ENCODE results near the gene RBM48. TPM values are rescaled to one million over a fixed set of nuclear protein-coding genes. Genes with fewer than 3 reads are reported as not detected.
"Not testable (repeated sequence)": the region's sequence is repeated elsewhere in the genome, so short reads cannot be mapped to it uniquely, and the experiment has no call there.

Gene RBM48
- 10 to 100 TPM in 1 of 2 donors, 1 to 10 TPM in 1; 9.5 to 16.4 TPM for total RNA-seq

GRCh38 chr7:92528188-92528957 lies at the start of gene RBM48, which contains the start of gene PEX1:
Gene RBM48, plus strand, starts transcription at chr7:92528795. Its CDS starts 19 bp downstream, at chr7:92528814.
Gene PEX1, minus strand, starts transcription at chr7:92528520. Its CDS starts 85 bp downstream, at chr7:92528435.
- TF ChIP-seq CTCF (IDR thresholded peaks at IDR 0.05): peak; percentile 9
- DNase-seq (ENCODE audit: low spot score) (peak; percentile 84), ATAC-seq (ENCODE audit: insufficient number of reproducible peaks, low FRiP score, low read depth) (peak; percentile 99)
- Histone ChIP-seq H3K4me3 (peak within 1 kb of the TSS; percentile 97), H3K4me1 (ENCODE audit: control insufficient read depth in 1 of 2, low read depth in 2 of 2) (peaks cover 11 to 19% of the 10 kb centered on the region in 2 donors), H3K27me3 (replicated peaks; ENCODE audit: insufficient read depth) (no peaks in the 10 kb centered on the region), H3K27ac (peak within 1 kb of the TSS; percentile 75 to 76), H3K36me3 (peaks cover 15% of the 10 kb centered on the region), H3K9me3 (no peaks in the 10 kb centered on the region)

GRCh38 chr7:92479146-92479545 lies 49.4 kb upstream of the RBM48 start:
- H3K4me1 ChIP-seq (ENCODE audit: control insufficient read depth in 1 of 2, low read depth in 2 of 2); ATAC-seq (ENCODE audit: insufficient number of reproducible peaks, low FRiP score, low read depth); H3K9me3 ChIP-seq; H3K27me3 ChIP-seq (replicated peaks; ENCODE audit: insufficient read depth); H3K4me3 ChIP-seq; H3K36me3 ChIP-seq; DNase-seq (ENCODE audit: low spot score); H3K27ac ChIP-seq: not testable (repeated sequence)

GRCh38 chr7:92483624-92484023 lies 45.0 kb upstream of the RBM48 start:
- ATAC-seq (ENCODE audit: insufficient number of reproducible peaks, low FRiP score, low read depth); H3K9me3 ChIP-seq; H3K27ac ChIP-seq; H3K27me3 ChIP-seq (replicated peaks; ENCODE audit: insufficient read depth); H3K4me3 ChIP-seq; DNase-seq (ENCODE audit: low spot score); H3K4me1 ChIP-seq (ENCODE audit: control insufficient read depth in 1 of 2, low read depth in 2 of 2): not testable (repeated sequence)
- peaks cover 14% of the 10 kb centered on the region for H3K36me3 ChIP-seq

GRCh38 chr7:92484226-92484625 lies 44.4 kb upstream of the RBM48 start:
- not testable (repeated sequence) for H3K27me3 ChIP-seq (replicated peaks; ENCODE audit: insufficient read depth); ATAC-seq (ENCODE audit: insufficient number of reproducible peaks, low FRiP score, low read depth); DNase-seq (ENCODE audit: low spot score); H3K4me1 ChIP-seq (ENCODE audit: control insufficient read depth in 1 of 2, low read depth in 2 of 2); H3K9me3 ChIP-seq; H3K27ac ChIP-seq; H3K4me3 ChIP-seq
- H3K36me3 ChIP-seq: peaks cover 18% of the 10 kb centered on the region

GRCh38 chr7:92485267-92485892 lies 43.2 kb upstream of the RBM48 start:
- ATAC-seq (ENCODE audit: insufficient number of reproducible peaks, low FRiP score, low read depth) (no peak), DNase-seq (ENCODE audit: low spot score) (no peak)
- no peaks in the 10 kb centered on the region for H3K27me3 ChIP-seq (replicated peaks; ENCODE audit: insufficient read depth)
- H3K4me3 ChIP-seq: no peak overlapping the region
- no peaks in the 10 kb centered on the region for H3K9me3 ChIP-seq
- TF ChIP-seq CTCF (IDR thresholded peaks at IDR 0.05): no peak
- H3K4me1 ChIP-seq (ENCODE audit: control insufficient read depth in 1 of 2, low read depth in 2 of 2): no peaks in the 10 kb centered on the region
- no peak overlapping the region for H3K27ac ChIP-seq
- H3K36me3 ChIP-seq: peaks cover 28% of the 10 kb centered on the region

GRCh38 chr7:92485974-92486373 lies 42.6 kb upstream of the RBM48 start:
- ATAC-seq (ENCODE audit: insufficient number of reproducible peaks, low FRiP score, low read depth): no peak
- no peak for DNase-seq (ENCODE audit: low spot score)
- Histone ChIP-seq H3K27me3 (replicated peaks; ENCODE audit: insufficient read depth) (no peaks in the 10 kb centered on the region), H3K27ac (no peak overlapping the region), H3K9me3 (no peaks in the 10 kb centered on the region), H3K4me1 (ENCODE audit: control insufficient read depth in 1 of 2, low read depth in 2 of 2) (no peaks in the 10 kb centered on the region), H3K36me3 (peaks cover 33% of the 10 kb centered on the region), H3K4me3 (no peak overlapping the region)
- TF ChIP-seq CTCF (IDR thresholded peaks at IDR 0.05): no peak

Data from thoracic aorta (tissue), 2 donors.